HG03103 (cell line): Measurements from ENCODE around the gene NRP2.

Experiments
- ATAC-seq: cut with Tn5 transposase; IDR thresholded peaks from one replicate; pipeline ENCODE4 v1.9.1; 2021; ENCODE audit warnings: low read depth; ENCODE audit not compliant: unreplicated experiment

NRP2 gene

GRCh38 chr2:205682239-205682970 lies at the start of gene NRP2:
Gene NRP2, plus strand, starts transcription at chr2:205682501. Its CDS starts 790 bp downstream, at chr2:205683291.
- ATAC-seq, result peak; percentile 62

- no peak for ATAC-seq
These were observed 48.3 kb upstream of the NRP2 start for GRCh38 chr2:205633994-205634393.

GRCh38 chr2:205636549-205637319 lies 45.6 kb upstream of the NRP2 start:
- ATAC-seq, result no peak

- no peak for ATAC-seq
These were observed 45.0 kb upstream of the NRP2 start for GRCh38 chr2:205637320-205637602.

- ATAC-seq, result no peak
These were observed 44.4 kb upstream of the NRP2 start for GRCh38 chr2:205637779-205638503.

GRCh38 chr2:205640716-205641115 lies 41.6 kb upstream of the NRP2 start:
- no peak for ATAC-seq

- no peak for ATAC-seq
These were observed 39.5 kb upstream of the NRP2 start for GRCh38 chr2:205642599-205643356.

GRCh38 chr2:205643391-205643885 lies 38.9 kb upstream of the NRP2 start:
- no peak for ATAC-seq

- ATAC-seq, result no peak
These were observed 38.3 kb upstream of the NRP2 start for GRCh38 chr2:205644018-205644417.

GRCh38 chr2:205646680-205647079 lies 35.6 kb upstream of the NRP2 start:
- peak; percentile 95 for ATAC-seq

GRCh38 chr2:205650450-205650849 lies 31.9 kb upstream of the NRP2 start:
- ATAC-seq, result no peak

GRCh38 chr2:205650931-205651330 lies 31.4 kb upstream of the NRP2 start:
- ATAC-seq, result no peak

GRCh38 chr2:205651719-205652118 lies 30.6 kb upstream of the NRP2 start:
- ATAC-seq, result no peak

GRCh38 chr2:205654878-205655605 lies 27.3 kb upstream of the NRP2 start:
- no peak for ATAC-seq

GRCh38 chr2:205655779-205656456 lies 26.4 kb upstream of the NRP2 start:
- no peak for ATAC-seq

GRCh38 chr2:205656461-205656860 lies 25.8 kb upstream of the NRP2 start:
- ATAC-seq, result no peak

GRCh38 chr2:205656941-205657340 lies 25.4 kb upstream of the NRP2 start:
- no peak for ATAC-seq

GRCh38 chr2:205657579-205657978 lies 24.7 kb upstream of the NRP2 start:
- no peak for ATAC-seq

- no peak for ATAC-seq
These were observed 24.2 kb upstream of the NRP2 start for GRCh38 chr2:205658068-205658467.
